ENCODE measurements around the gene RAB7B. TPM values are rescaled to one million over a fixed set of nuclear protein-coding genes. Genes with fewer than 3 reads are reported as not detected.
A peak's percentile ranks its signal among the peaks of the same experiment; 100 is the strongest.
"Not testable (repeated sequence)": the region's sequence is repeated elsewhere in the genome, so short reads cannot be mapped to it uniquely, and the experiment has no call there.

RAB7B gene
- 5.4 TPM for polyA plus RNA-seq
- long read RNA-seq, donor 1, partial matches to known transcripts, result 0 of 1 reads
- long read RNA-seq, donor 1, other reads (novel, unspliced or antisense), result 0 of 1 reads
- long read RNA-seq, donor 2, partial matches to known transcripts, result 0 of 1 reads
- long read RNA-seq, donor 2, other reads (novel, unspliced or antisense), result 0 of 1 reads
- long read RNA-seq, donor 3, result 0 reads
- long read RNA-seq, donor 4, result 0 reads
- long read RNA-seq, donor 5, partial matches to known transcripts, result 0 of 3 reads
- long read RNA-seq, donor 5, other reads (novel, unspliced or antisense), result 0 of 3 reads
- long read RNA-seq, donor 6, result 0 reads
- long read RNA-seq, donor 7, result 0 reads
- long read RNA-seq, donor 8, result 0 reads
- long read RNA-seq, donor 9, partial matches to known transcripts, result 0 of 1 reads
- long read RNA-seq, donor 9, other reads (novel, unspliced or antisense), result 0 of 1 reads
- long read RNA-seq, donor 10, partial matches to known transcripts, result 0 of 4 reads
- long read RNA-seq, donor 10, other reads (novel, unspliced or antisense), result 0 of 4 reads
- long read RNA-seq, donor 11, result 0 reads

GRCh38 chr1:206002871-206003801 is at the start of gene RAB7B:
Gene RAB7B, minus strand, starts transcription at chr1:206003395. Its CDS starts 9,260 bp downstream, at chr1:205994135.
- no peaks in the 10 kb centered on the region for H3K27me3 ChIP-seq (ENCODE audit: control insufficient read depth, insufficient read depth, low read length)
- H3K4me3 ChIP-seq (ENCODE audit: low read length), result peak within 1 kb of the TSS; percentile 25
- no CpG with 5 or more reads among the region's 12 CpGs for WGBS (ENCODE audit: insufficient coverage, low lambda C conversion rate)
- H3K9me3 ChIP-seq (ENCODE audit: control insufficient read depth, low read depth, low read length), result peaks cover 7% of the 10 kb centered on the region
- peaks cover 4% of the 10 kb centered on the region for H3K4me1 ChIP-seq (ENCODE audit: control insufficient read depth, insufficient read depth, low read length)
- H3K36me3 ChIP-seq (ENCODE audit: control insufficient read depth, insufficient read depth, low read length), result no peaks in the 10 kb centered on the region
- peak in 1 of 2 donors; percentile 34 for DNase-seq
- peak within 1 kb of the TSS; percentile 49 for H3K27ac ChIP-seq (ENCODE audit: low read length)

GRCh38 chr1:206052231-206052865 is 49.2 kb upstream of the RAB7B start:
- not testable (repeated sequence) for H3K4me3 ChIP-seq (ENCODE audit: low read length); H3K36me3 ChIP-seq (ENCODE audit: control insufficient read depth, insufficient read depth, low read length); H3K9me3 ChIP-seq (ENCODE audit: control insufficient read depth, low read depth, low read length); H3K27me3 ChIP-seq (ENCODE audit: control insufficient read depth, insufficient read depth, low read length); H3K27ac ChIP-seq (ENCODE audit: low read length); DNase-seq
- no CpG with 5 or more reads among the region's 8 CpGs for WGBS (ENCODE audit: insufficient coverage, low lambda C conversion rate)
- H3K4me1 ChIP-seq (ENCODE audit: control insufficient read depth, insufficient read depth, low read length), result peaks cover 27% of the 10 kb centered on the region

GRCh38 chr1:206050655-206051235 is 47.5 kb upstream of the RAB7B start:
- DNase-seq, result no peak
- no peaks in the 10 kb centered on the region for H3K27me3 ChIP-seq (ENCODE audit: control insufficient read depth, insufficient read depth, low read length)
- no peak overlapping the region for H3K27ac ChIP-seq (ENCODE audit: low read length)
- no peaks in the 10 kb centered on the region for H3K9me3 ChIP-seq (ENCODE audit: control insufficient read depth, low read depth, low read length)
- peaks cover 22% of the 10 kb centered on the region for H3K4me1 ChIP-seq (ENCODE audit: control insufficient read depth, insufficient read depth, low read length)
- H3K36me3 ChIP-seq (ENCODE audit: control insufficient read depth, insufficient read depth, low read length), result no peaks in the 10 kb centered on the region
- no CpG with 5 or more reads among the region's 6 CpGs for WGBS (ENCODE audit: insufficient coverage, low lambda C conversion rate)
- H3K4me3 ChIP-seq (ENCODE audit: low read length), result no peak overlapping the region

GRCh38 chr1:206049919-206050600 is 46.9 kb upstream of the RAB7B start:
- H3K27me3 ChIP-seq (ENCODE audit: control insufficient read depth, insufficient read depth, low read length), result no peaks in the 10 kb centered on the region
- 100% methylated on average over 1 of the region's 3 CpGs for WGBS (ENCODE audit: insufficient coverage, low lambda C conversion rate)
- no peak overlapping the region for H3K27ac ChIP-seq (ENCODE audit: low read length)
- H3K9me3 ChIP-seq (ENCODE audit: control insufficient read depth, low read depth, low read length), result no peaks in the 10 kb centered on the region
- no peaks in the 10 kb centered on the region for H3K36me3 ChIP-seq (ENCODE audit: control insufficient read depth, insufficient read depth, low read length)
- peaks cover 17% of the 10 kb centered on the region for H3K4me1 ChIP-seq (ENCODE audit: control insufficient read depth, insufficient read depth, low read length)
- H3K4me3 ChIP-seq (ENCODE audit: low read length), result no peak overlapping the region
- DNase-seq, result no peak

GRCh38 chr1:206049293-206049692 is 46.1 kb upstream of the RAB7B start:
- peak in 1 of 2 donors; percentile 46 for DNase-seq
- no peak overlapping the region for H3K27ac ChIP-seq (ENCODE audit: low read length)
- no peak overlapping the region for H3K4me3 ChIP-seq (ENCODE audit: low read length)
- H3K9me3 ChIP-seq (ENCODE audit: control insufficient read depth, low read depth, low read length), result no peaks in the 10 kb centered on the region
- peaks cover 13% of the 10 kb centered on the region for H3K4me1 ChIP-seq (ENCODE audit: control insufficient read depth, insufficient read depth, low read length)
- no peaks in the 10 kb centered on the region for H3K27me3 ChIP-seq (ENCODE audit: control insufficient read depth, insufficient read depth, low read length)
- H3K36me3 ChIP-seq (ENCODE audit: control insufficient read depth, insufficient read depth, low read length), result no peaks in the 10 kb centered on the region

- WGBS (ENCODE audit: insufficient coverage, low lambda C conversion rate), result no CpG with 5 or more reads among the region's 6 CpGs
- peak overlapping the region; percentile 57 for H3K27ac ChIP-seq (ENCODE audit: low read length)
- DNase-seq, result peak; percentile 92 to 95
Measured at GRCh38 chr1:206048582-206048981, 45.4 kb upstream of the RAB7B start.

GRCh38 chr1:206047271-206047670 is 44.1 kb upstream of the RAB7B start:
- H3K9me3 ChIP-seq (ENCODE audit: control insufficient read depth, low read depth, low read length), result no peaks in the 10 kb centered on the region
- no peaks in the 10 kb centered on the region for H3K36me3 ChIP-seq (ENCODE audit: control insufficient read depth, insufficient read depth, low read length)
- no CpG with 5 or more reads among the region's 4 CpGs for WGBS (ENCODE audit: insufficient coverage, low lambda C conversion rate)
- no peak overlapping the region for H3K4me3 ChIP-seq (ENCODE audit: low read length)
- H3K27me3 ChIP-seq (ENCODE audit: control insufficient read depth, insufficient read depth, low read length), result no peaks in the 10 kb centered on the region
- H3K4me1 ChIP-seq (ENCODE audit: control insufficient read depth, insufficient read depth, low read length), result peaks cover 13% of the 10 kb centered on the region
- H3K27ac ChIP-seq (ENCODE audit: low read length), result no peak overlapping the region
- no peak for DNase-seq

More at GRCh38 chr1:206048582-206048981, 45.4 kb upstream of the RAB7B start:
- Histone ChIP-seq H3K9me3 (ENCODE audit: control insufficient read depth, low read depth, low read length) (no peaks in the 10 kb centered on the region), H3K4me3 (ENCODE audit: low read length) (no peak overlapping the region), H3K27me3 (ENCODE audit: control insufficient read depth, insufficient read depth, low read length) (no peaks in the 10 kb centered on the region), H3K4me1 (ENCODE audit: control insufficient read depth, insufficient read depth, low read length) (peaks cover 13% of the 10 kb centered on the region), H3K36me3 (ENCODE audit: control insufficient read depth, insufficient read depth, low read length) (no peaks in the 10 kb centered on the region)

GRCh38 chr1:206041640-206042039 is 38.4 kb upstream of the RAB7B start:
- WGBS (ENCODE audit: insufficient coverage, low lambda C conversion rate), result no CpG with 5 or more reads among the region's 7 CpGs
- Histone ChIP-seq H3K27me3 (ENCODE audit: control insufficient read depth, insufficient read depth, low read length) (no peaks in the 10 kb centered on the region), H3K27ac (ENCODE audit: low read length) (no peak overlapping the region), H3K4me3 (ENCODE audit: low read length) (no peak overlapping the region), H3K36me3 (ENCODE audit: control insufficient read depth, insufficient read depth, low read length) (no peaks in the 10 kb centered on the region), H3K4me1 (ENCODE audit: control insufficient read depth, insufficient read depth, low read length) (no peaks in the 10 kb centered on the region), H3K9me3 (ENCODE audit: control insufficient read depth, low read depth, low read length) (no peaks in the 10 kb centered on the region)
- no peak for DNase-seq

- no peaks in the 10 kb centered on the region for H3K27me3 ChIP-seq (ENCODE audit: control insufficient read depth, insufficient read depth, low read length)
- H3K9me3 ChIP-seq (ENCODE audit: control insufficient read depth, low read depth, low read length), result no peaks in the 10 kb centered on the region
- no peak overlapping the region for H3K4me3 ChIP-seq (ENCODE audit: low read length)
- 67% methylated on average over 1 of the region's 5 CpGs for WGBS (ENCODE audit: insufficient coverage, low lambda C conversion rate)
- no peak for DNase-seq
- no peaks in the 10 kb centered on the region for H3K36me3 ChIP-seq (ENCODE audit: control insufficient read depth, insufficient read depth, low read length)
- H3K27ac ChIP-seq (ENCODE audit: low read length), result no peak overlapping the region
- H3K4me1 ChIP-seq (ENCODE audit: control insufficient read depth, insufficient read depth, low read length), result no peaks in the 10 kb centered on the region
Measured at GRCh38 chr1:206040328-206040727, 37.1 kb upstream of the RAB7B start.

Measured in large intestine (tissue), 12 donors.